Measurements from ENCODE around the gene HSPA4L.

- TF ChIP-seq POLR2A (IDR thresholded peaks at IDR 0.05) (no peak), CTCF (IDR thresholded peaks at IDR 0.05) (no peak), EP300 (IDR thresholded peaks at IDR 0.05; ENCODE audit: low read depth) (no peak), POLR2AphosphoS5 (IDR thresholded peaks at IDR 0.05) (no peak)
These were observed 172 bp upstream of the HSPA4L start for GRCh38 chr4:127782025-127782274.
